ENCODE measurements around the gene CCNY.
"Not testable (repeated sequence)": the region's sequence is repeated elsewhere in the genome, so short reads cannot be mapped to it uniquely, and the experiment has no call there.

Gene CCNY

GRCh38 chr10:35334297-35334696, 2.0 kb upstream of the CCNY start:
- DNase-seq: no peak

- no peak for DNase-seq
Measured at GRCh38 chr10:35335133-35336083, 901 bp upstream of the CCNY start.

- DNase-seq: no peak
Measured at GRCh38 chr10:35336921-35337823, 863 bp downstream of the CCNY start.

GRCh38 chr10:35339942-35340341, 3.6 kb downstream of the CCNY start:
- DNase-seq: no peak

GRCh38 chr10:35340975-35341374, 4.7 kb downstream of the CCNY start:
- no peak for DNase-seq

GRCh38 chr10:35341521-35341920, 5.2 kb downstream of the CCNY start:
- no peak for DNase-seq

GRCh38 chr10:35342183-35342753, 6.0 kb downstream of the CCNY start:
- DNase-seq: no peak

GRCh38 chr10:35343739-35344138, 7.4 kb downstream of the CCNY start:
- DNase-seq: no peak

GRCh38 chr10:35345383-35345742, 9.1 kb downstream of the CCNY start:
- no peak for DNase-seq

- no peak for DNase-seq
Measured at GRCh38 chr10:35346248-35346647, 9.9 kb downstream of the CCNY start.

GRCh38 chr10:35347121-35347562, 10.8 kb downstream of the CCNY start:
- no peak for DNase-seq

- no peak for DNase-seq
Measured at GRCh38 chr10:35347899-35348608, 11.7 kb downstream of the CCNY start.

- no peak for DNase-seq
Measured at GRCh38 chr10:35348609-35349388, 12.5 kb downstream of the CCNY start.

- no peak for DNase-seq
Measured at GRCh38 chr10:35349389-35349915, 13.1 kb downstream of the CCNY start.

GRCh38 chr10:35351021-35351420, 14.7 kb downstream of the CCNY start:
- no peak for DNase-seq

GRCh38 chr10:35352097-35352496, 15.8 kb downstream of the CCNY start:
- no peak for DNase-seq

GRCh38 chr10:35352512-35352911, 16.2 kb downstream of the CCNY start:
- DNase-seq: no peak

- no peak for DNase-seq
Measured at GRCh38 chr10:35353395-35353794, 17.1 kb downstream of the CCNY start.

- DNase-seq: no peak
Measured at GRCh38 chr10:35353805-35354204, 17.5 kb downstream of the CCNY start.

GRCh38 chr10:35354257-35354656, 17.9 kb downstream of the CCNY start:
- DNase-seq: not testable (repeated sequence)

- DNase-seq: no peak
Measured at GRCh38 chr10:35355971-35356724, 19.8 kb downstream of the CCNY start.

Measured in NK-92 treated with Interleukin-12 subunit alpha and Interleukin-12 subunit beta, amount 100 ng/mL, for 24 hours (cell line).